Smooth muscle cell of the brain vasculature (primary cell): ENCODE data around the gene ATOH7.
"Not testable (repeated sequence)": the region's sequence is repeated elsewhere in the genome, so short reads cannot be mapped to it uniquely, and the experiment has no call there.

Experiments
- DNase-seq: peaks from one replicate; pipeline ENCODE4 v3.0.0-alpha.2; 2012; ENCODE audit warnings: low read depth, low spot score

Gene ATOH7

DNA sequence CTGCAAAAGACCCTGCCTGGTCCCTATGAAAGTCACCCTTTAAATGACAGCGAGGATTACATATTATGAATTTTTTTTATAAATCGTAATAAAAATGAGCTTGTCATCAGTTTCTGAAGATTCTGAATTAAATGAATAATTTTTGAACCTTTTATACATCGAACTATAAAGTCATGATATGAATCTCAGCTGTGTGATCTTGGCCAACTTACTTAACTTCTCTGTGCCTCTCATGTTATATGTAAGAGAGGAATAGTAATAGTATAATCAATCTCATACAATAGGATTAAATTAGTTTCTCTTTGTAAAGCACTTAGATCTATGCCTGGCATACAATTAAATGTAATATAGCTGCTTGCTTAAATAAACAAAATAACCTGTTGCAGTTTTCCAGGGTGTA is 5.3 kb upstream of the ATOH7 start:
- DNase-seq = no peak

DNA sequence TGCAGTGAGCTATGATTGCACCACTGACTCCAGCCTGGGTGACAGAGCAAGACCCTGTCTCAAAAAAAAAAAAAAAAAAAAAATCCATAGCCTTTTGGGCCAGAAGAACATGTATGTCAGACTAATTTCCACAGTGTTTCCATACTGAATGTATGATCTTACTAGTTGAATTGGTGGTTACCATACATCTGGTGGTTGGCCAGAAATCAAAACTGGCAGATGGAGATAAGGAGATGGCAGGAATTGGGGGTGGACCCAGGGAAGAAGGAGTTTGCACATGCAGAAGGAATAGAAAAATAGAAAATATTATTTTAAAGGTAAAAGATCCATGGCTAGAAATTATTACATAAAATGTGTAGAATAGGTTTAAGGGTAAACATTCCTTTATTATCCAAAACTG is 3.7 kb upstream of the ATOH7 start:
- DNase-seq = no peak

DNA sequence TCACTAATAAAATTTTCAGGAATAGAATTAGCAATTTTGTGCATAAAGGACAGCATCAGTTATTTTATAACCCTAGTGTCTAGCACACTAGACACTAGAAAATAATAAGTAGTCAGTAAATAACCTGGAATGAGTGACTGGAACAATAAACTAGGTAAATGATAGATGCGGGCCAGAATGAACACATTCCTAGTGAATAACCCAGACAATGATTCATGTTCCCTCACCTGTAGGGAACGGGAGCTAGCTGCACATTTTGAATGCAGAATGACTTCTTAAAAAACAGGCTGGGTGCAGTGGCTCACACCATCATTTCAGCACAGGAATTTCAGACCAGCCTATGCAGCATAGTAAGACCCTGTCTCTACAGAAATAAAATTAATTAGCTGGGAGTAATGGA is 3.2 kb upstream of the ATOH7 start:
- no peak for DNase-seq

DNA sequence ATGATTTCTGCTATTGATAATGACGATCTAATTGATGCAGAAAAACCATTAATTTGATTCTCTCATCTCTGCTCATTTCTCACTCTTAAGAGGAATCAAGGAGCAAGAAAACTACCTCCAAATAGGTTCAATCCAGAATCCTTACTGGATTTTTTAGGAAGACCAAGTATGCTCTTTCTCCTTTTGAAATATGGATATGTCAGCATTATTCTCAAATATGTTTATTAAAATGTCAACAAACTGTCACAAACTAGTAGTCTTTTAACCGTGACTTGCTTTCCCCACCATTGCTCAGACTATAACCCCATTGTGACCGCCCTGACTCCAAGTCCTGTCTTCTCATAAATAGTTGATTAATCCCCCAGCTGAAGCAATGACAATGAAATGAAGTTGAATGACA is 1.1 kb upstream of the ATOH7 start:
- DNase-seq = no peak

DNA sequence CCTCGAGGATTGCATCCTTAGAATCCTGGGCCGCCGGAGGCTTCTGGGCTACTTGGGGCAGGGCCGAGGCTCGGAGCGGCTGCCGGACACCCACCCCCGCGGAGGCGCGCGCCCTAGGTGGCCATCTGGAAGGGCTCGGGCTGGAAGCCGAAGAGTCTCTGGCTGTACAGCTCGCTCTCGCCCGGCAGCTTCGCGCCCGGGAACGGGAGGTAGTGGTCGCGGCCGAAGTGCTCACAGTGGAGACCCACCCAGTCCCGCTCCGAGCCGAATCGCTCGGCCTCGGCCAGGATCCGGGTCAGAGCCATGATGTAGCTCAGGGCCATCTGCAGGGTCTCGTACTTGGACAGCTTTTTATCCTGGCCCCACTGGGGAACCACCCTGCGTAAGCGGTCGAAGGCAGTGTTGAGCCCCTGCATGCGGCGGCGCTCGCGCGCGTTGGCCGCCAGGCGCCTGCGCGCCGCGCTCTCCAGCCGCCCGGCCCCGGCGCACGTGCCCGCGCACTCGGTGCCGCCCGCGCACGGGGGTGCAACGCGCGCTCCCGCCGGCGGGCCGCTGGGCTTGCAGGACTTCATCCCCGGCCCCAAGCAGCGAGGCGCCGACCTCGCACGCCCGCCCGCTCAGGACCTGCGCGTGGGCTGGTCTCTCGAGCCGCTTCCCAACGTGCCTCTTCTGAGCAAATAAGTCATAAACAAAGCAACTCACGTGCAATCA is 652 bp downstream of the ATOH7 start:
- no peak for DNase-seq

DNA sequence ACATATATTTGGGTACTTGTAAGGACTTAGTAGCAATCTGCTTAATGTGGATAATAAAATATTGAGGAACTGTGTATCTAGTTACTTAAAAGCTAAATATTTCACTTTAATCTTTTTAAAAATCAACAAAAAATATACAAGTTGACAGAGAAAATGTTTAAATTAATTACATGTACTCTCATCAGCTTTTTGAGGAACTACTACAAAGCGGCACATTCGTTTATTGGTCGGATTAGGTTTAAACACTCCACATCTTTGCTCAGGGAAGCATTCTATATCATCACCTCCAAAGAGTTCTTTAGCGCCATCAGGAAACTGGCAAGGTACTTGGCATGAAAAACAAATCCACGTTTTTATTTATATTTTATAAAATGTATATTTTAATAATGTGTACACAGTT is 1.6 kb downstream of the ATOH7 start:
- DNase-seq = no peak

DNA sequence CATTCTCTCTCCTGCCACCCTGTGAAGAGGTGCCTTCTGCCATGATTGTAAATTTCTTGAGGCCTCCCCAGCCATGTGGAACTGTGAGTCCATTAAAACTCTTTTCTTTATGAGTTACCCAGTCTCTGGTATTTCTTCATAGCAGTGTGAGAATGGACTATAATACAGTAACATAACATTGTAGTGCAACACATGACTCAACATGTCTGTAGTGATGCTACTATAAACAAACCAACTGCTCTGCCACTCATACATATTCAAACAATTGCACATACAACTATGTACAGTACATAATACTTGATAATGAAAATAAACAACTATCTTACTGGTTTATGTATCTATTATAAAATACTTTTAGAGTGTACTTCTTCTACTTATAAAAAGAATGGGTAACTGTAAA is 7.1 kb downstream of the ATOH7 start:
- no peak for DNase-seq

DNA sequence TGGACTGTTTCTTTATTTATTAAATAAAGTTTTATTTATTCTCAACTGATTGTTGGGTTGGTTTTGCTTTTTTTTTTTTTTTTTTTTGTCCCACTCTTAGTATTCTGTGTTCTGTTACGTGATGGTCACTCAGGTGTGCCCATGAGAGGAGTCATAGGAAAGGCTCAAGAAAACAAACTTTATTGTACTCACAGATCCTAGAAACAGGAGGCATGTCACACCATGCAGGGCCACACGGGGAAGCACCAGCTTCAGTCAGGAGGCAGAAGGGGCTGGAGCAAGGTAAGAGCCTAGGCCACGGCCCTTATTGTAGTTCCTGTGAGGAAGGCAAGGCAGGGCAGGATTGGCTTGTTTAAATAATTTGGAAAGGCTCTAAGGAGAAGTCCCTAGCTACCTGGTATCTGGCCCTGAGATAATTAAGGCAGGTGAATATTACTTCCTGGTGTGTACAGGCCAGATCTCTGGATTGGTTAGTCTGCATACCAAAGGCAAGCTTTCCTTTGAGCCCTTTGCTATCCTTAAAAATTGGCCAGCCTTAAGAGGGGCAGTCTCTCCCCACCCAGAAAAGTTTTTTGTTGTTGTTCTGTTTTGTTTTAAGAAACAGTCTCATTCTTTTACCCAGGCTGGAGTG is 8.3 kb downstream of the ATOH7 start:
- no peak for DNase-seq

DNA sequence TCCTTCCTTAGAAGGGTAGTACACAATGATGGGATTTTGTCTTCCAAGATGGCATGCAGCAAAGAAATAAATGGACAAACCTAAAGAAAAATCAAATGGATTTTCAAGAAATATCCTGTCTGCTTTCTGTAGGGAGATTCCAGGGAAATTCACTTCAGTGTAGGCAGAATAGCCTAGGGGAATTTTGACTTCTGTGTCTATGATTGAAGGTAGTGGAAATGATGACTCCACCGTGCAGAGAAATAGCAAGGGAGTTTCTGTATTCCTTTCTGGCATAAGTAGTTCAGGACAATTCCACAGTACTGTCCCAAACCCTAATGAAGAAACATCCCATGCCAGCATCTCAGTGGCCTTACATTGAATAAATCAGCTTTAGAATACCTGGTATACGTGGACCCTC is 9.5 kb downstream of the ATOH7 start:
- DNase-seq = no peak

DNA sequence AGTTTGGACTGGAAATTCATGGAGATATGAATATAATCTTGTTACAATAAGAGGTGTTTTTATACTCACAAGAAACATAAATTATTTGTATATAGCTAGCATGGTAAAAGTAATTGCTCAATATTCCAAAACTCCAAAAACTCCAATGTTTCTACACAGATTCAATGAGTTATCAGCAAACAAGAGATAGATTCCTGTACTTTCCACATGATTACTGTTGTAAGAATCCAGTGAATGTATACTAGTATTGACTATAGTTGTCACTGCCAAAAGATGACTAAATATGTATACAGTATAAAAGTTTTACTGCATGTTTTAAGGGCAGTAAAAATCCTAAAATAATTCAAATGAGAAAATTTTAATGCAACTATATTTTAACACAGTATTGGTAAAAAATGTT is 10.7 kb downstream of the ATOH7 start:
- DNase-seq = no peak

DNA sequence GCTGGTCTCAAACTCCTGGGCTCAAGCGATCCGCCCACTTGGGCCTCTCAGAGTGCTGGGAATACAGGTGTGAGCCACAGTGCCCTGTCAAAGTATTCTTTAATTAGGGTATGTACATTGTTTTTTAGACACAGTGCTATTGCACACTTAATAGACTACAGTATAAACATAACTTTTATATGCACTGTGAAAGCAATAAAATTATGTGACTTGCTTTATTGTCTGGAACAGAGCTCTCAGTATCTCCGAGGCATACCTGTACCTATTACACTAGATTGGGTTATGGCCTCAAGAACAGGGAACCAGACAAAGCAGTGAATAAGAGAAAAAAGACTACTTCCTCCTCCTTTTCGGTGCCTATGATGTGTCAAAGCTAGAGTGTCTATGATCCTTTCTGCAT is 13.1 kb downstream of the ATOH7 start:
- DNase-seq = no peak

DNA sequence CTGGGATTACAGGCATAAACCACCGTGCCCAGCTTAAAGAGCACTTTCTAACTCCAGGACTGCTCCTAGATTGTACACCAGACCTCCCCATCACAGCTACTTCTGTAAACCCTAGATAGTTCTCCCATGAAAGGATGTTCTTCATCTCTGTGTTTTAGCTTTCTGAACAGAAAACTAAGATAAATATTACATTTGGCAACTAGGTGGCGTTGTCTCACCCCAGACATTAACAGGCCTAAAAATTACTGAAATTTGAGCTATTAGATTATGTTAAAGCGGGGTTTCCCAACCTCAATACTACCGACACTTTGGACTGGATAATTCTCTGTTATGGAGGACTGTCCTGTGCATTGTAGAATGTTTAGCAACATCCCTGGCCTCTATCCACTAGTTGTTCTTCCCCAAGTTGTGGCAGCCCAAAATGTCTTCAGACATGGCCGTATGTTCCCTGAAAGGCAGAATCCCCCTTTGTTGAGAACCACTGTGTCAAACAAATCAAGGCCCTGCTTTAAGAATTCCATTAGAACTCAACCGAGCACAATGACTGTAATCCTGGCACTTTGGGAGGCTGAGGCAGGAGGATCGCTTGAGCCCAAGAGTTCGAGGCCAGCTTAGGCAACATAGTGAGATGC is 19.1 kb downstream of the ATOH7 start:
- DNase-seq = no peak

DNA sequence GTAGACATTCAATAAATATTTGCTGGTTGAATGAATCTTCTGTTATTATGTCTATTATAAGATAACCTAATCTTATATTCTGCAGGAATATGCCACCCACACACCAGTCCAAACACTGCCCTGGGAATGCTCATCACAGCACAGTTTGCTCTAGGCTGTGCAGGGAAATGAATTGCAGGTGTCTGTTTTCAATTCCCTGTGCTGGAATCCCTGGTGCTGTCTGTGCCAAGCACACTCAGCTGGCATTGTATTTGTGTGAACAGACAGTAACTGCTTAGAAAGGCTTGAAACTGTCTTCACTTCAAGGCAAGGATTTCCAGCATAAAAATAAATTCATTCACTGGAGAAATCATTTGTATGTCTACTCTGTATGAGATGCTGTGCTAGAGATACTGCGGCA is 20.2 kb downstream of the ATOH7 start:
- DNase-seq = no peak

DNA sequence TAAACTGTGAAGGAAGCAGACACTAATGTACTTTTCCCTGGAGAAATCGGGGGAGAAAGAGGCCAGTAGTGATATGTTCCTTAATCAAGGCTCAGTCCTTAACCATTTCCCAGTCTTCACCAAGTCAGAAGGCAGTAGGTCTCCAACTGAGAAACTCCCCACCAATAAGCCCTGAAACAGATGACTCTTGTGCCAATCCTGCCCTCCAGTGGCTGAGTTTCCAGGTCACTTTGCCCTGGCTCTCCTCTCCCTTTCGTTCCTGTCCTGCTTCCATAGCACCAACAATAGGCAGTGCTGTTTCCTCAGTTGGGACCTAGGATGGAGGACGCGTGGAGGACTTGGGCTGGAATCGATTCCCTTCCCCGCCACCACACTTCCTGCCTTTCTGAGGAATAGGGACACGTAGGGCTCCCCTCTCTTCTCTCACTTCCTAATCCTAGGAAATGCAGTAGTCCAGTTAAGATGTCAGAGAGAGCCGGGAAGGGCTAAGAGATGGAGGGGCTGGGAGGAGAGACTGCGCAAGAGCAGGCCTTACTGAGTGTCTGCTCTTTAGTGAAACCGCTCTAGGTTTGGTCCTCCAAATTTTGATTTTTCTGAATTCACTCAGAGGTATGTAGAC is 23.4 kb downstream of the ATOH7 start:
- peak; percentile 43 for DNase-seq

DNA sequence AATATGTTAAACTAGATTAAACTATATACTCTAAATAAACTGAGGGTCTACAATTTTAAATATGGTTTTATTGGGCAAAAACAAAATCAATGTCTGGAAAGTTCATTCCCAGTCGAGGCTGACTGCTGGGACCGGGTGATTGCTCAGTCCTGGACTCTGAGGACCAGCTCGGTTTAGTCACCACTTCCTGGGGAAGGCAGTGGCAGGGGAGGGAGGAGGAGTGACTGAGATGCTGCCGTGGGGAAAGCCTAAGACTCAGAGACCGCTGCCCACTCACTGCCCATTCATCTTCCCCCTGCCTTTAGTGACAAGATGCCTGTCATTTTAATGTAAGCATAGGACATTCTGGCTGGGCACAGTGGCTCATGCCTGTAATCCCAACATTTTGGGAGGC is 29.0 kb downstream of the ATOH7 start:
- DNase-seq = no peak

DNA sequence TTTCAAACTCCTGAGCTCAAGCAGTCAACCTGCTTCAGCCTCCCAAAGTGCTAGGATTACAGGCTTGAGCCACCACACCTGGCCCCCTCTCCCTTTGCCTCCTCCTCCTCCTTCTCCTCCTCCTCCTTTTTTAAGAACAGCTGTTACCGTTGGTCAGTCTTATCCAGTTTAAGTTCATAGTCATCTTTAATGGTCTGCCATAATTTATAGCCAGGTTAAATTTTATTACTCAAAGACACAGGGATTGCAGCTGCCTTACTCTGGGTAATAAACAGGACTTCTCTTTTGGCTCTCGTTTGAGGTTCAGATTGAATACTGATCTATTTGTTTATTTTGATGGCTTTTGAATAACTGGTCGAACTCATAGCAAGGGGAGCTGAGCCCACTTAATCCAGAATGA is 35.2 kb downstream of the ATOH7 start:
- DNase-seq = no peak

DNA sequence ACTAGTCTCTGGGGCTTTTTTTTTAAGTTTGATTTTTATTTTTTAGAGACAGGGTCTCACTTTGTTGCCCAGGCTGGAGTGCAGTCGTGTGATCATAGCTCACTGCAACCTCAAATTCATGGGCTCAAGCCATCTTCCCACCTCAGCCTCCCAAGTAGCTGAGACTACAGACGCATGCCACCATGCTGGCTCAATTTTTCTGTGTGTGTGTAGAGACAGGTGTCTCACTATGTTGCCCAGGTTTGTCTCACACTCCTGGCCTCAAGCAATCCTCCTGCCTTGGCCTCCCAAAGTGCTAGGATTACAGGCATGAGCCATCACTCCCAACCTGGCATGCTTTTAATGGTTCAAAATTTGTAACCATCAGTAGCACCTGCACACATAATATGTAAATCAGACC is 36.1 kb downstream of the ATOH7 start:
- not testable (repeated sequence) for DNase-seq

DNA sequence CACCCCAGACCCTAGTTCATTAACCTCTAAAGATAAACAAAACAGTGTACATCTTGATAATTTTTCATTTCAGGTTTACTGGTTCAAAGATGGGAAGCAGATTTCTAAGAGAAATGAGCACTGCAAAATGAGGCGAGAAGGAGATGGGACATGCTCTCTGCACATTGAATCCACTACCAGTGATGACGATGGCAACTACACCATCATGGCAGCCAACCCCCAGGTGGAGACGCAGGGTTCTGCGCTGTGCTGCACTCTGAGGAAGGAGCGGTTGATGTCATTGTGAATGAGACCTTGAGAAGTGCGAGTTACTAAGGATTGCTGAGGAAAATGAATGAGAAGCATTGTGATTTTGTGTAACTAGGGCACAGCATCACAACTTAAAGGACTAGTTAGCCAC is 37.6 kb downstream of the ATOH7 start:
- DNase-seq = no peak

DNA sequence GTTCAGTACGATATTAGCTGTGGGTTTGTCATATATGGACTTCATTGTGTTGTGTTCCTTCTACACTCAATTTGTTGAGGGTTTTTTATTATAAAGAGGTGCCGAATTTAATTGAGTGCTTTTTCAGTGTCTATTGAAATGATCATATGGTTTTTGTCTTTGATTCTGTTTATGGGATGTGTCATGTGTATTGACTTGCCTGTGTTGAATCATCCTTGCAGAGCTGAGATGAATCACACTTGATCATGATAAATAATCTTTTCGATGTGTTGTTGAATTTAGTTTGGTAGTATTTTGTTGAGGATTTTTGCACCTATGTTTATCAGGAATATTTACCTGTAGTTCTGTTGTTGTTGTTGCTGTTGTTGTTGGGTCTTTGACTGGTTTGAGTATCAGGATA is 39.8 kb downstream of the ATOH7 start:
- DNase-seq = no peak

DNA sequence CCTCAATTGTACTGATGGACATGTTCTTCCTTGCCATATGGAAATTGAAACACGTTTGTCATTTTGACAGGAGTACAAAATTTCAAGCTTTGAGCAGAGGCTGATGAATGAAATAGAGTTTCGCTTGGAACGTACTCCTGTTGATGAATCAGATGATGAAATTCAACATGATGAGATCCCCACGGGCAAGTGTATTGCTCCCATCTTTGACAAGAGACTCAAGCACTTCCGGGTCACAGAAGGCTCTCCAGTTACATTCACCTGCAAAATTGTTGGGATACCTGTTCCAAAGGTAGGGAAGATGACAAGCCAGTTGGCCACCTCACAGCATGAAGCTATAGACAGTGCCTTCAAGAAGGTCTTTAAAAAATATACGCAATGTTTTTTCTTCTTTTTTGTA is 43.1 kb downstream of the ATOH7 start:
- no peak for DNase-seq

DNA sequence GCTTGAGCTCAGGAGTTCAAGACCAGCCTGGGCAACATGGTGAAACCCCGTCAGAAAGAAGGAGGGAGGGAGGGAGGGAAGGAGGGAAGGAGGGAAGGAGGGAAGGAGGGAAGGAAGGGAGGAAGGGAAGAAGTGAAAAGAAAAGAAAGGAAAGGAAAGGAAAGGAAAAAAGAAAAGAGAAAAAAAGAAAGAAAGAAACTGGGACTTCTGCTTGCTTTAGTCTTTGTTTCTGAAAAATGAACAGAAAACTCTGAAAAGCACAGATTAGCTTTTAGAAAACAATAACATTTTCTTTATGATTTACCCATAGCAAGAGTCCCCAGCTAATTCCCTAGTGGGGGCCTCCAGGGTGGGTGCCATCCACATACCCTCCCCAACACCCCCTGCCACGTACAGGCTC is 46.8 kb downstream of the ATOH7 start:
- no peak for DNase-seq

DNA sequence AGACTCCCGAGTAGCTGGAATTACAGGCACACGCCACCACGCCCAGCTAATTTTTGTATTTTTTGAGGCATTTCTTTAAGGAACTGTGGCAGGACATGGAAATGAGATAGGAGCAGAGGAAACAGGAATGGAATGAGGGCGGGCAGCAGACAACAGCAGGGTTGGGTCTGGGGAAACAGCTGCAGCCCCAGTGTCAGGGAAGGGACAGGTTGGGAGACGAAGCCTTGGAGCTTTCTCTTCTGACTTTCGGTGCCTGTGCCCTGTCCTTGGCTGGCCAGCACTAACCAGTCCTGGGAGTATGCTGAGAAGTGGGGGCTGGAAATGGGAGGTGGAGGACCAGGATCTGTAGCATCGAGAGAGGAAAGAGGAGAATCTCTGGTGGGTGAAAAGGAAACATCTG is 47.4 kb downstream of the ATOH7 start:
- no peak for DNase-seq
